H1 (cell line): ENCODE results near the gene MYL5. TPM values are rescaled to one million over a fixed set of nuclear protein-coding genes. Genes with fewer than 3 reads are reported as not detected.

Experiments
- POLR2A ChIP-seq, 2 experiments: IDR thresholded peaks; 1 replicate in 1 of 2; 2 replicates in 1 of 2; pipeline ENCODE4 v1.6.1; 2011; ENCODE audit warnings: low read depth in 2 of 2, low read length in 2 of 2, mild to moderate bottlenecking in 2 of 2; ENCODE audit errors: control extremely low read depth in 1 of 2
- RNF2 ChIP-seq: fragments of 200-900, 300-1000 bp; sonication (generic); IDR thresholded peaks from 2 replicates; pipeline ENCODE4 v1.7.1; 2016; ENCODE audit warnings: borderline replicate concordance, low read depth, mild to moderate bottlenecking, antibody characterized with exemption, low read length; ENCODE audit not compliant: poor library complexity, severe bottlenecking; ENCODE audit errors: missing control alignments
- SAP30 ChIP-seq: fragments of 300-600 bp; sonication (generic); IDR thresholded peaks from 2 replicates; pipeline ENCODE4 v1.7.1; 2012; ENCODE audit warnings: low read length, moderate library complexity, mild to moderate bottlenecking, inconsistent platforms; ENCODE audit not compliant: insufficient read depth, insufficient replicate concordance
- polyA plus RNA-seq, 7 experiments: library from polyadenylated mRNA; depleted of rRNA in 3 of 7; stranded (reverse) in 5 of 7; unstranded in 2 of 7; fragments of >200 nt in 5 of 7; fragments of 200-250 nt in 2 of 7; gene quantifications; 1 replicate in 5 of 7; 2 replicates in 1 of 7; 4 replicates in 1 of 7; pipeline versions ENCODE4 v1.2.1 to v1.2.3, GENCODE V29; 2011 to 2013; ENCODE audit warnings: missing spikeins in 2 of 7, mixed read lengths in 2 of 7
- total RNA-seq: library from RNA; stranded (reverse); fragmentation: NEBNext Ultra II Directional; extraction: Animal tissue kit (Norgen Biotek cat#: 25700); gene quantifications from 2 replicates; pipeline ENCODE4 v1.2.1, GENCODE V29; 2021
- TF ChIP-seq, protein P1 (sequence below): IDR thresholded peaks from 2 replicates; pipeline ENCODE4 v1.6.1; 2012; ENCODE audit warnings: inconsistent platforms
- TF ChIP-seq, protein P2 (sequence below): IDR thresholded peaks from 2 replicates; pipeline ENCODE4 v1.6.1; 2011; ENCODE audit warnings: low read depth, mild to moderate bottlenecking, low read length; ENCODE audit not compliant: insufficient read depth

Gene MYL5
- total and polyA plus RNA-seq, 2 of the 8 experiments (the other 6 are each of a cell fraction or from before 2014, with no cell fraction given): 5.7 to 6.8 TPM

DNA sequence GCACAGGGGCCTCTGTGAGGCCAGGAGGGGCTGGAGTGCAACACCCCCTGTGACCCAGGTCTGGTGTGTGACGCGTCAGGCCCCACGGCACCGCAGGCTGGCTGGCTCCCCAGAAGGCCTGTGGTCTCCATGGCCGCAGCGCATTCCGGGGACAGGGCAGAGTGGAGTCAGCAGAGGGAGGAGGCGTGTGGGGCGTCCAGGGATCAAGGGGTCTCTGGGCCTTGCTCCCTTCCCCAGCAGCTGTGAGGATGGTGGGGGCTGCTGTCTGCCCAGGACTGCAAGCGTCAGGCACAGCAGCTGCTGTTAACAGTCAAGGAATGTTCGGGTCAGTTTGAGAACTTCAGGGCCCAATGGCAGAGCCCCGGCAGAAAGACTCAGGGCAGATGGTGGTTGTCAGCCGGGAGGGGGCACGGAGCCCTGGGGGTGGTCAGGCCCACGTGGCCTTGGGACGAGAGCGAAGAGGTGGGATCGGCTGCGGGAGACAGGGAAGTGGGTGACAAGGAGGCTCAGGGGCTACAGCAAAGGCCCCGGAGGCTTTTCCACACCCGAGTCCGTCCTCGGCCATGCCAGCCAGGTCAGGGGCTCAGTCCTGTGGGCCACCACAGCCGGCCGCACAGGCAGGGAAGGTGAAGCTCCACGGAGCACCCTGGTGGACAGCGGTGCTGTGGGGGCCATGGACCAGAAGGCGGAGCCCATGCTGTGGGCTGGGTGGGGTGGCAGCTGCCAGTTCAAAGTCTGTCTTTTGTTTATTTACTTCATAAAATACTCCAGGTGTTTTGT is 49.6 kb downstream of the MYL5 start (continued):
- TF ChIP-seq, protein P1, sequence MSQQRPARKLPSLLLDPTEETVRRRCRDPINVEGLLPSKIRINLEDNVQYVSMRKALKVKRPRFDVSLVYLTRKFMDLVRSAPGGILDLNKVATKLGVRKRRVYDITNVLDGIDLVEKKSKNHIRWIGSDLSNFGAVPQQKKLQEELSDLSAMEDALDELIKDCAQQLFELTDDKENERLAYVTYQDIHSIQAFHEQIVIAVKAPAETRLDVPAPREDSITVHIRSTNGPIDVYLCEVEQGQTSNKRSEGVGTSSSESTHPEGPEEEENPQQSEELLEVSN: no peak
- TF ChIP-seq, protein P2, sequence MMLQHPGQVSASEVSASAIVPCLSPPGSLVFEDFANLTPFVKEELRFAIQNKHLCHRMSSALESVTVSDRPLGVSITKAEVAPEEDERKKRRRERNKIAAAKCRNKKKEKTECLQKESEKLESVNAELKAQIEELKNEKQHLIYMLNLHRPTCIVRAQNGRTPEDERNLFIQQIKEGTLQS: no peak
- TF ChIP-seq RNF2 (no peak), POLR2A (IDR thresholded peaks at IDR 0.05; ENCODE audit: control extremely low read depth in 1 of 2, low read depth in 2 of 2, low read length in 2 of 2) (no peak), SAP30 (no peak)
- TF ChIP-seq, all 59 proteins: peak for 0
